Measurements from ENCODE around the gene C1orf53. TPM values are rescaled to one million over a fixed set of nuclear protein-coding genes. Genes with fewer than 3 reads are reported as not detected.
"Not testable (repeated sequence)": the region's sequence is repeated elsewhere in the genome, so short reads cannot be mapped to it uniquely, and the experiment has no call there.

C1orf53 gene
- total and polyA plus RNA-seq, 2 of the 13 experiments (the other 11 are each of a cell fraction or from before 2014, with no cell fraction given): 5.8 to 10.1 TPM

DNA sequence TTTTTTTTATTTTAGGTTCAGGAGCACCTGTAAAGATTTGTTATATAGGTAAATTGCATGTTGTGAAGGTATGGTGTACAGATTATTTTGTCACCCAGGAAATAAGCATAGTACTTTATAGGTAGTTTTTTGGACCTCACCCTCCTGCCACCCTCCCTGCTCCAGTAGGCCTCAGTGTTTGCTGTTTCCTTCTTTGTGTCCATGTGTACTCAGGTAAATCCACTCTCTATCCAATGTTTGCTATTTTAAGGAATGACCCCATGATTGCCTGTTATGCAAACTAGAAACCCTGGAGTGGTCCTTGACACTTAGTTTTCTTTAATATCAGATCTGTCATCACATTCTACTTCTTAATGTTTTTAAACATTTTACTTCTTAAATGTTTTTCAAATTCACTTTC lies 48.7 kb downstream of the C1orf53 start (continued):
- TF ChIP-seq, protein P1, sequence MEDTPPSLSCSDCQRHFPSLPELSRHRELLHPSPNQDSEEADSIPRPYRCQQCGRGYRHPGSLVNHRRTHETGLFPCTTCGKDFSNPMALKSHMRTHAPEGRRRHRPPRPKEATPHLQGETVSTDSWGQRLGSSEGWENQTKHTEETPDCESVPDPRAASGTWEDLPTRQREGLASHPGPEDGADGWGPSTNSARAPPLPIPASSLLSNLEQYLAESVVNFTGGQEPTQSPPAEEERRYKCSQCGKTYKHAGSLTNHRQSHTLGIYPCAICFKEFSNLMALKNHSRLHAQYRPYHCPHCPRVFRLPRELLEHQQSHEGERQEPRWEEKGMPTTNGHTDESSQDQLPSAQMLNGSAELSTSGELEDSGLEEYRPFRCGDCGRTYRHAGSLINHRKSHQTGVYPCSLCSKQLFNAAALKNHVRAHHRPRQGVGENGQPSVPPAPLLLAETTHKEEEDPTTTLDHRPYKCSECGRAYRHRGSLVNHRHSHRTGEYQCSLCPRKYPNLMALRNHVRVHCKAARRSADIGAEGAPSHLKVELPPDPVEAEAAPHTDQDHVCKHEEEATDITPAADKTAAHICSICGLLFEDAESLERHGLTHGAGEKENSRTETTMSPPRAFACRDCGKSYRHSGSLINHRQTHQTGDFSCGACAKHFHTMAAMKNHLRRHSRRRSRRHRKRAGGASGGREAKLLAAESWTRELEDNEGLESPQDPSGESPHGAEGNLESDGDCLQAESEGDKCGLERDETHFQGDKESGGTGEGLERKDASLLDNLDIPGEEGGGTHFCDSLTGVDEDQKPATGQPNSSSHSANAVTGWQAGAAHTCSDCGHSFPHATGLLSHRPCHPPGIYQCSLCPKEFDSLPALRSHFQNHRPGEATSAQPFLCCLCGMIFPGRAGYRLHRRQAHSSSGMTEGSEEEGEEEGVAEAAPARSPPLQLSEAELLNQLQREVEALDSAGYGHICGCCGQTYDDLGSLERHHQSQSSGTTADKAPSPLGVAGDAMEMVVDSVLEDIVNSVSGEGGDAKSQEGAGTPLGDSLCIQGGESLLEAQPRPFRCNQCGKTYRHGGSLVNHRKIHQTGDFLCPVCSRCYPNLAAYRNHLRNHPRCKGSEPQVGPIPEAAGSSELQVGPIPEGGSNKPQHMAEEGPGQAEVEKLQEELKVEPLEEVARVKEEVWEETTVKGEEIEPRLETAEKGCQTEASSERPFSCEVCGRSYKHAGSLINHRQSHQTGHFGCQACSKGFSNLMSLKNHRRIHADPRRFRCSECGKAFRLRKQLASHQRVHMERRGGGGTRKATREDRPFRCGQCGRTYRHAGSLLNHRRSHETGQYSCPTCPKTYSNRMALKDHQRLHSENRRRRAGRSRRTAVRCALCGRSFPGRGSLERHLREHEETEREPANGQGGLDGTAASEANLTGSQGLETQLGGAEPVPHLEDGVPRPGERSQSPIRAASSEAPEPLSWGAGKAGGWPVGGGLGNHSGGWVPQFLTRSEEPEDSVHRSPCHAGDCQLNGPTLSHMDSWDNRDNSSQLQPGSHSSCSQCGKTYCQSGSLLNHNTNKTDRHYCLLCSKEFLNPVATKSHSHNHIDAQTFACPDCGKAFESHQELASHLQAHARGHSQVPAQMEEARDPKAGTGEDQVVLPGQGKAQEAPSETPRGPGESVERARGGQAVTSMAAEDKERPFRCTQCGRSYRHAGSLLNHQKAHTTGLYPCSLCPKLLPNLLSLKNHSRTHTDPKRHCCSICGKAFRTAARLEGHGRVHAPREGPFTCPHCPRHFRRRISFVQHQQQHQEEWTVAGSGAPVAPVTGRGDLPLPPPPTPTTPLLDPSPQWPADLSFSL (CRISPR knock-in tag; IDR thresholded peaks at IDR 0.05): no peak
- TF ChIP-seq HMGA1 (CRISPR knock-in tag; conservative IDR thresholded peaks at IDR 0.05) (no peak), TCF7L2 (IDR thresholded peaks at IDR 0.05; ENCODE audit: low read depth, low read length) (no peak), ZNF549 (CRISPR knock-in tag; IDR thresholded peaks at IDR 0.05) (no peak)

DNA sequence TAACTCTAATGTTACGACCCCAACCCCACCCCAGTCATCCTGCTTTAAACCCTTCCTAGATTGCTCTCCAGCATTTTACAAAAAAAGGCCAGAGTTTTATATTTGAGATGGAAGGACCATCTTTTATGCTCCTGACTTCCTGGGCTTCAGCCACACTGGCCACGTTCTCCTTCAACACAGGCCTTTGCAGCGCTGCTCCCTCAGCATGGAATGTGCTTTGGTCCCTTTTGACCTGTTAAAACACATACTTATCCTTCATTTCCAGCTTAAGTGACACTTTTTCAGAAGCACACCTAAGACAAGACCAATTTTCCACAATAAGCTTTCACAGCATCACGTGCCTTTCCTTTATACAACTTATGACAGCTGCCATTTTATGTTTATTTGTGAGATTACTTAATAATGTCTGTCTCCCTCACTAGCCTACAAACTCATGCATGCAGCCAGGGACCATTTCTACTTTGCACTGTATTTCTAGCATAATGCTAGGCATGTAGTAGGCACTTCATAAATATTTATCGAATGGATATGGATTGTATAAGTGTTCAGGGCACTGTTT lies 49.3 kb downstream of the C1orf53 start:
- Histone ChIP-seq H3K9ac (ENCODE audit: insufficient read depth, low read depth, low read length) (no peak overlapping the region), H3K4me3 (replicated peaks in 1 of 3; ENCODE audit: insufficient read depth in 1 of 3, low read depth in 2 of 3, low read length in 3 of 3) (no peak overlapping the region), H3K79me2 (ENCODE audit: insufficient read depth, low read length) (no peaks in the 10 kb centered on the region), H3K27me3 (ENCODE audit: control insufficient read depth in 1 of 2, insufficient read depth in 2 of 2, low read length in 2 of 2) (no peaks in the 10 kb centered on the region), H4K20me1 (ENCODE audit: insufficient read depth, low read length) (no peaks in the 10 kb centered on the region), H3K36me3 (replicated peaks in 1 of 2; ENCODE audit: control insufficient read depth in 1 of 2, insufficient read depth in 2 of 2, low read length in 2 of 2) (no peaks in the 10 kb centered on the region), H3K9me3 (ENCODE audit: low read length) (no peaks in the 10 kb centered on the region), H3K4me1 (ENCODE audit: insufficient read depth, low read length) (peaks cover 22% of the 10 kb centered on the region), H3K4me2 (ENCODE audit: low read depth, low read length) (no peak overlapping the region), H2AFZ (ENCODE audit: low read length) (no peak overlapping the region), H3K27ac (ENCODE audit: extremely low read length, insufficient read depth, low read length) (no peak overlapping the region)
- ATAC-seq: no peak
- no peak for DNase-seq (ENCODE audit: low spot score)
- in situ Hi-C loops (cut with HindIII; ENCODE audit: extremely low pct_ligation_motif_present, low pct_unique_long_range_greater_than_20kb) (no loop called here), intact Hi-C loops (cut with micrococcal nuclease; ENCODE audit: unreplicated experiment) (no loop called here)
- TF ChIP-seq ATF5 (CRISPR knock-in tag; IDR thresholded peaks at IDR 0.05; ENCODE audit: low read depth): no peak
- TF ChIP-seq, protein P2, sequence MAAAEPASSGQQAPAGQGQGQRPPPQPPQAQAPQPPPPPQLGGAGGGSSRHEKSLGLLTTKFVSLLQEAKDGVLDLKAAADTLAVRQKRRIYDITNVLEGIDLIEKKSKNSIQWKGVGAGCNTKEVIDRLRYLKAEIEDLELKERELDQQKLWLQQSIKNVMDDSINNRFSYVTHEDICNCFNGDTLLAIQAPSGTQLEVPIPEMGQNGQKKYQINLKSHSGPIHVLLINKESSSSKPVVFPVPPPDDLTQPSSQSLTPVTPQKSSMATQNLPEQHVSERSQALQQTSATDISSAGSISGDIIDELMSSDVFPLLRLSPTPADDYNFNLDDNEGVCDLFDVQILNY (CRISPR knock-in tag; conservative IDR thresholded peaks at IDR 0.05): no peak
- no peak for TF ChIP-seq ZNF780A (CRISPR knock-in tag; IDR thresholded peaks at IDR 0.05)
- CTCF ChIA-PET (ENCODE audit: low intra/inter-chr PET ratio, low total read pairs): no interaction called here
- no TSS peak for BruUV-seq (replicated peaks)
- POLR2A ChIA-PET: no interaction called here
- 72% methylated on average over 5 of the region's 5 CpGs for WGBS (ENCODE audit: low lambda C conversion rate)
- no peak for FAIRE-seq

DNA sequence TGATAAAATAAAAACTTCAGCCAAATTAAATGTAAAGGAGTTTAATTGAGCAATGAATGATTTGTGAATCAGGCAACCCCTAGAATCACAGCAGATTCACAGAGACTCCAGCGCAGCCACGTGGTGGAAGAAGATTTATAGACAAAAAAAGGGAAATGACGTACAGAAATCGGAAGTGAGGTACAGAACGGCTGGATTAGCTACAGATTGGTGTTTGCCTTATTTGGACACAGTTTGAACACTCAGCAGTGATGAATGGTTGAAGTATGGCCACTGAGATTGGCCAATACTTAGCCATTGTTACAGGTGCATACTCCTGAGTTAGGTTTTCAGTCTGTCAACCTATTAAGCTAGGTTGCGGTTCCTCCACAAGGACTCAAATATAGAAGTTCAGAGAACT lies 51.0 kb downstream of the C1orf53 start:
- H3K36me3 ChIP-seq (replicated peaks in 1 of 2; ENCODE audit: control insufficient read depth in 1 of 2, insufficient read depth in 2 of 2, low read length in 2 of 2); H3K79me2 ChIP-seq (ENCODE audit: insufficient read depth, low read length); FAIRE-seq; H3K4me3 ChIP-seq (replicated peaks in 1 of 3; ENCODE audit: insufficient read depth in 1 of 3, low read depth in 2 of 3, low read length in 3 of 3); ATAC-seq; intact Hi-C loops (cut with micrococcal nuclease; ENCODE audit: unreplicated experiment); H4K20me1 ChIP-seq (ENCODE audit: insufficient read depth, low read length); H3K9ac ChIP-seq (ENCODE audit: insufficient read depth, low read depth, low read length); H3K27ac ChIP-seq (ENCODE audit: extremely low read length, insufficient read depth, low read length); BruUV-seq (replicated peaks); H3K9me3 ChIP-seq (ENCODE audit: low read length); H2AFZ ChIP-seq (ENCODE audit: low read length); H3K4me2 ChIP-seq (ENCODE audit: low read depth, low read length); H3K27me3 ChIP-seq (ENCODE audit: control insufficient read depth in 1 of 2, insufficient read depth in 2 of 2, low read length in 2 of 2); in situ Hi-C loops (cut with HindIII; ENCODE audit: extremely low pct_ligation_motif_present, low pct_unique_long_range_greater_than_20kb); POLR2A ChIA-PET; CTCF ChIA-PET (ENCODE audit: low intra/inter-chr PET ratio, low total read pairs); DNase-seq (ENCODE audit: low spot score): not testable (repeated sequence)
- WGBS (ENCODE audit: low lambda C conversion rate): 79% methylated on average over 6 of the region's 6 CpGs
- peaks cover 22% of the 10 kb centered on the region for H3K4me1 ChIP-seq (ENCODE audit: insufficient read depth, low read length)

Data from HepG2 (cell line).